HG02610 (cell line): ENCODE data around the gene ABCF2.

Source experiments
- ATAC-seq: cut with Tn5 transposase; IDR thresholded peaks from one replicate; pipeline ENCODE4 v1.9.1; 2021; ENCODE audit warnings: mild to moderate bottlenecking, moderate library complexity; ENCODE audit not compliant: unreplicated experiment

The ABCF2 gene

DNA sequence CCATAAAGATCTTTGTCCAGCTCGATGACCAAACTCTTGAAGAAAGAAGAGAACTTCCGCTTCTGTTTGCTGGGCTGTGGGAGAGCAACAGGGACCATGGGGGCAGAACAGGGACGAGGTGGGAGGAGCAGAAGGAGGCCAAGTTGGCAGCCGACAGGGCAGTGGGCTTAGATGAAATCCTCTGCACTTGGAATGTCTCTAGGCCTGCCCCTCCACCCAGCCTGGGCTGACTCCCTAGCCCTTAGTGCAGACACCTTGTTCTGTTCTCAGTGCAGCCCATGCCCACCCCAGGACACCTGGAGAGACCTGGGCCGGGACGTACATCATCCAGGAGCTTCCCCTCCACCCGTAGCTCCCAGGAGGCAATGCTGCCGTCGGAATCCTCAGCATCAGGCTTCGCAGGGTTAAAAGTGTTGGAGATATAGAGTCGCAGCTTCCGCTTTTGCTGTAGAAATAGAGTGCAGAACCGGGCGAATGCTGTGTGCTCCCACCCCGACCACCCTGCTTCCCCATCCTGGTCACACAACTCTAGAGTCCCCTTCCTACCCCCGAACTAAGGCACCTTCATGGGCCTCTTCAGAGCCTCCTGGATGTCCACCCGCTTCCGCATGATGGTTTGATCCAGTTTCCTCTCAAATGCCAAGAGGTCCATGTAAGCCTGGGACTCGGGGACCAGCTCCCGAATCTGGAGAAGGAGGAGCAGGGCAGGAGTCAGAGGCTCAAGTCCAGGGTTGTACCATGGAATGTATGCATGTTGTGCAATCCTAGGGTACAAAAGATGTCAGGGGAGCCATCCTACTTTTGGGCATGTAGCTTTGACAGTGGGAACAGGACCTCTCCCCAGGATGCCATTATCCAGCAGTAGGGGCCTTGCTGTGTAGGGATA lies 15.4 kb upstream of the ABCF2 start:
- ATAC-seq = no peak

- ATAC-seq = no peak
Observed at GRCh38 chr7:151241755-151242096, 14.7 kb upstream of the ABCF2 start.

DNA sequence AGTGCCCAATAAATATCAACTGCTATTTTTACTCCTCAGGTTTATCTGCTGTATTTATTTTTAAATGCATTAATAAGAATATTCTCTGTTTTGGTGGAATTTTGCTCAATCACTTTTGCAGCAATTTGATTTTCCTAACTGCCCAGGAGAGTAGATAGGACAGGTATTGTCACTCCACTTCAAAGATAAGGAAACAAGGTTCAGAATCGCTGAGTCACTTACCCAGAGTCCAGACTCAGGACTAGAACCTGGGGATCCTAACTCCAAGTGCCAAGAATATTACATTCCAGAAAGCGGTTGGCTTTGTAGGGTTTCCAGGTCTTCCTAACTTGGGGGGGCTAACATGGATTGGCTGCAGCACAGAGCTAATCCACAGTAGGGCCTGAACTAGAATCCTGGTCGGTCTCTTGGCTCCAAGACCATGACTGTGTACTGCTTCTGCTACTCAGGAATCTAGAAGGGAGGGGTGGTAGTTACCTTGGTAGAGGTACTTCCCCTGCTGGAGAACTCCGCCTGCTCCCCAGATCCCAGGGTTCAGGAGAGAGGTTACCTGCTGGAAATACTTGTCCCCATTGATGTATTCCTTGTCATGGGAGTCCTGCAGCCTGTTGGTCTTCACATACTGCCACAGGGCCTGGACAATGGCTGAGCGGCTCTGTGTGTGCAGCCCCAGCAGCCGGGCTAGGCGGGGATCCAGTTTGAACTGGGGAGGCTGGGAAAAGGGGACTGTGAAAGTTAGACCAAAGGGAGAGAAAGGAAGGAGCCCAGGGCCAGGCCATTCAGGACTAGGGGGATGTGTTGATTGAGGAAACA lies 14.1 kb upstream of the ABCF2 start:
- ATAC-seq = no peak

DNA sequence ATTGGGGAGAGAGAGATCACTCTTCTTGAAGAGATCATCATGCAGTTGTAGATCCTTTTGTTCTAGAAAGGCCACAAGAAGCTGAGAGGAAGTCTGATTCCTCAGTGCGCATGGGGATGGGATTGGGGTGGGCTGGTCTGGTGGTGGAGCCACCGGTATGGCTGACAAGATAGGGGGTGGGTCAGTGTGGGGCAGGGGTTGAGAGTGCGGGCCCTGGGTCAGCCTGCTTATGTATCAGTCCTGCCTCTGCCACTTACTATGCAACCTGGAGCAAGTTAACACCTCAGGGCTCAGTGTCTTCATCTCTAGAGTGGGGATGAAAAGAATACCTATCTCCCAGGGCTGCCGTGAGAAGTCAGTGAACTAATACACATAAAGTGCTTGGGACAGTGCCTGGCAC lies 13.5 kb upstream of the ABCF2 start:
- no peak for ATAC-seq

DNA sequence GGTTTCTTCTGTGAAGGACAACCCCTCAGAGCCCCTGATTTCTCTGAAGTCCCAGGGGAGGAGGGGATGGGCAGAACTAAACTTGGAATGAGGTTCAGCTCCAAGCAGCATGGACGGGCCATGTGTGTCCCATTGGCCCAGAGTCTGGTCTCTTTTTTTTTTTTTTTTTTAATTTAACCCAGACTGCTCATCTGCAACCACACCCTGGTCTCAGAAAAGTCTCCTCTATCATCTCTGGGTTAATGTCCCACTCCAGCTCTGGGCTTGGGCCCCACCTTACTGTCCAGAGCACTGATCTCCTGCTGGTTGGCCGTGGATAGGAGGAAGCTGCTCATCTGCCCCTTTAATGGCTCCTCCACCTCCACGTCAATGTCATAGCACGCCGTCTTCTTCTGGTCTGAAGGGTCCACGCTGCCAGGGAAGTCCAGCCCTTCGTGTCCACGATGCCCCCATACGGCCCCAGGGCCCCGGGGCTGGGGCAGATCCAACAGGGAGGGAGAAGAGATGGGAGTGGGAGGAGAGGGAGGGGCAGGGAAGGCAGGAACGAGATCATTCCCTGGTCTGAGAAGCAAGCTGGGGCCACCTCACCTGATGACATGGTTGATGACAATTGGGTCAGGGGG lies 12.9 kb upstream of the ABCF2 start:
- no peak for ATAC-seq

- no peak for ATAC-seq
Observed at GRCh38 chr7:151238924-151239836, 12.2 kb upstream of the ABCF2 start.

GRCh38 chr7:151238190-151238810 lies 11.3 kb upstream of the ABCF2 start:
- no peak for ATAC-seq

- no peak for ATAC-seq
Observed at GRCh38 chr7:151237244-151238189, 10.5 kb upstream of the ABCF2 start.

DNA sequence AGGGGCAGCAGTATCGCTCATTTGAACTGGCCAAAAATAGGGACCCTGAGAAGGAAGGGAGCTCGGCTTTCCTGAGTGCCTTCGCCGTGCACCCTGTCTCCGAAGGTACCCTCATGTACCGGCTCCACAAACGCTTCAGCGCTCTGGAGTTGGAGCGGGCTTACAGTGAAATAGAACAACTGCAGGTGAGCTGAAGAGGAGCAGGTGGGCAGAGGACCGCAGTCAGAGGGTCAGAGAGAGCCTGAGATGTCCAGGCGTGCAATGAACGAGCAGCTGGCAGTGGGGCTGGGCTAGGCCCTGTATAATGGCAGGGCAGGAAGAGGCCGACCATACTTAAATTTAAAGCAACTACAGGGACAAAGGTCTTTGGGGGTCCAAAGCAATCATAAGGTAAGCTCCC lies 9.4 kb upstream of the ABCF2 start:
- ATAC-seq = no peak

DNA sequence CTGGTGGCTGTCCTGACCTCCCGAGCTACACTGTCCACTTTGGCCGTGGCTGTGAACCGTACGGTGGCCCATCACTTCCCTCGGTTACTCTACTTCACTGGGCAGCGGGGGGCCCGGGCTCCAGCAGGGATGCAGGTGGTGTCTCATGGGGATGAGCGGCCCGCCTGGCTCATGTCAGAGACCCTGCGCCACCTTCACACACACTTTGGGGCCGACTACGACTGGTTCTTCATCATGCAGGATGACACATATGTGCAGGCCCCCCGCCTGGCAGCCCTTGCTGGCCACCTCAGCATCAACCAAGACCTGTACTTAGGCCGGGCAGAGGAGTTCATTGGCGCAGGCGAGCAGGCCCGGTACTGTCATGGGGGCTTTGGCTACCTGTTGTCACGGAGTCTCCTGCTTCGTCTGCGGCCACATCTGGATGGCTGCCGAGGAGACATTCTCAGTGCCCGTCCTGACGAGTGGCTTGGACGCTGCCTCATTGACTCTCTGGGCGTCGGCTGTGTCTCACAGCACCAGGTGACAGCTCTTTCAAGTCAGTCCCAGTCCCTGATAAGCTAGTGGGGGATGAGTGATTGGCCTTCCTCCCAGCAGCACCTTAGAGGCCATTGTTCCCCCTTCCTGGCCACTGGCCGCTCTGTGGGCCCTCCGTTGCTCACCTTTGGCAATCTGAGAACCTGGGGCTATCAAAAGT lies 8.2 kb upstream of the ABCF2 start:
- ATAC-seq = no peak

DNA sequence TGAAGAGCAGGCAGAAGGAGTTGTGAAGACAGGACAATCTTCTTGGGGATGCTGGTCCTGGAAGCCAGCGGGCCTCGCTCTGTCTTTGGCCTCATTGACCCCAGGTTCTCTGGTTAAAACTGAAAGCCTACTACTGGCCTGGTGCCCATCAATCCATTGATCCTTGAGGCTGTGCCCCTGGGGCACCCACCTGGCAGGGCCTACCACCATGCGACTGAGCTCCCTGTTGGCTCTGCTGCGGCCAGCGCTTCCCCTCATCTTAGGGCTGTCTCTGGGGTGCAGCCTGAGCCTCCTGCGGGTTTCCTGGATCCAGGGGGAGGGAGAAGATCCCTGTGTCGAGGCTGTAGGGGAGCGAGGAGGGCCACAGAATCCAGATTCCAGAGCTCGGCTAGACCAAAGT lies 6.8 kb upstream of the ABCF2 start:
- no peak for ATAC-seq

DNA sequence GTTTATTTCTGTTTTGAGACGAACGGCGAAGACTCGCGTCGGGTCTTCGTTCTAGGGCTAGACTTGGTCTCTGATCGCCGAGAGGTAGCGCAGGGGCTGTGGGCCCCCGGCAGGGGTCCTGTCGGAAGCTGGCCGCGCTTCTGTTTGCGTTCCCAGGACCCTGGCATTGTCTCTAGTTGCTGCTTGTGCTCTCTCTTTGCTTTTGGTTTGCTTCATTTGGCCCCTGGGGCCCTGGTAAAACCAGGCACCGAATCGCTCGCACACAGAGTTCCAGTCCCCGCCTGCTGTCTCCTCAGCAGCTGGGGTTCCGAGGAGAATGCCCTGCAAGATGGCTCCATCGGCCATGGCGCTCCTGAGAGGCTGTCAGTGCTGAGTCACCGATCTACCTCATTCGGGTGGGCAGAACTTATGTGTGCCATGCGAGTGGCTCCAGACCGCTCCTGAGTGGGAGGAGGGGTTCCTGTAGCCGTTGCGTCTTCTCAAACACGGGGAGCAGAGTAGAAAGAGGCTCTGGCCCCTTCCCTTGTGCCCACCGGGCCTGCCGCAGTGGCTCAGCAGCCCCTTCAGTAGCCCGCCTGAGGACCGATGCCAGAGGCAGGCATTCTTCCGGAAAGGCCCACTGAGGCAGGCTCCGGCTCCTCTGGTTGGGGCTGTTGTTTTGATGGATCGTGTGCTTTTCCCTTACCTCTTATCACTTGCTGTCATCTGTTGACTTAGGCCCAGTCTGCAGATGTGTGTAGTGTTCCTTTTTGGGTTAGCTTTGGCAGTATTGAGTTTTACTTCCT lies 6.1 kb upstream of the ABCF2 start:
- ATAC-seq = no peak

GRCh38 chr7:151232091-151232916 lies 5.3 kb upstream of the ABCF2 start, which contains the start of gene CHPF2:
Gene CHPF2 (plus strand): TSS chr7:151232483. CDS start chr7:151234012, 1,529 bp downstream.
- peak; percentile 98 for ATAC-seq

- ATAC-seq = no peak
Observed at GRCh38 chr7:151231080-151231479, 4.1 kb upstream of the ABCF2 start.

GRCh38 chr7:151229249-151229648 lies 2.2 kb upstream of the ABCF2 start:
- no peak for ATAC-seq

GRCh38 chr7:151228024-151228866 lies 1.2 kb upstream of the ABCF2 start:
- no peak for ATAC-seq
